IPS-18c (cell line): Measurements from ENCODE around the gene LDHB.
"Not testable (repeated sequence)": the region's sequence is repeated elsewhere in the genome, so short reads cannot be mapped to it uniquely, and the experiment has no call there.

ENCODE experiments used
- H3K4me3 ChIP-seq: 2 replicates; pipeline ENCODE4 v1.7.0; 2013; ENCODE audit warnings: low read depth, mild to moderate bottlenecking, low read length, moderate library complexity; ENCODE audit not compliant: insufficient read depth
- H3K9me3 ChIP-seq: one replicate; pipeline ENCODE4 v1.6.1; 2013; ENCODE audit warnings: mild to moderate bottlenecking, low read length, moderate library complexity; ENCODE audit not compliant: control insufficient read depth, insufficient read depth

LDHB gene

DNA sequence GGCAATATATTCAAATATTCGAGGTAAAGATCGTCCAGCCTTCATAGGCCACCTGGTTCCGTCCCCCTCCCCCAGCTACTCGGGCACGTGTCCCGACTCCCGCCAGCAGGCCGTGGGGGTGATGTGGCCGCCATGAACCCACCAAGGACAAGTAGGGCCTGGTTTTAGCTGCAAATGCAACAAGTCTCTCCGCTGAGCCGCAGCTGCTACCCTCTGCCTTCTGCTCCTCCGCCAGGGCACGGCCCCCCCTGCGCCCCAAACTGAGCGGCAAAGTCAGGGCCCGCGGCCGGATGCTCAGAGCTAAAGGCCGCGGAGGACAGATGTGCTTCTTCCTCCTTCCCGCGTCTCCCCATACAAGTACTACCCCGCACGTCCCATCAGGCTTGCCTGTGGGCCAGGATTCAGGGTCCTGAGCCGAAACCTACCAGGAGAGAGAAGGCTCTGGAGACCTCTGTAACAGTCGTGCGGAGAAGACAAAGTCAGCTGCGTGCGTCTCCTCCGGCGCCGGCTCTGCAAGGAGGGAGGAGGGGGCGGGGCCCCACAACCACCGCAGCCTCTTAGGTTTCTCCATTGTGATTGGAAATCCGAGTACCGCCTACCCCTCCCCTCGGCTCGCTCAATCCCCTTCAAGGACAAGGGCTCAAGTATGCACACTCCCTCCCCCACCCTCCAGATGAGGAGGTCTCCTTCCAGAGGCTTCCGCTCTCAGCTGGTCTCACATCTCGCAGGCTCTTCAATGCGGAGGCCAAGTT lies at the start of gene LDHB:
LDHB (minus strand) TSS at position 517 of the 752 bp plus-strand sequence. CDS start 3,171 bp downstream, outside the sequence.
- H3K9me3 ChIP-seq, result peaks cover 2% of the 10 kb centered on the region
- H3K4me3 ChIP-seq, result peak within 1 kb of the TSS; percentile 99

GRCh38 chr12:21704847-21705246 lies 47.2 kb upstream of the LDHB start:
- no peak overlapping the region for H3K4me3 ChIP-seq
- H3K9me3 ChIP-seq, result no peaks in the 10 kb centered on the region

DNA sequence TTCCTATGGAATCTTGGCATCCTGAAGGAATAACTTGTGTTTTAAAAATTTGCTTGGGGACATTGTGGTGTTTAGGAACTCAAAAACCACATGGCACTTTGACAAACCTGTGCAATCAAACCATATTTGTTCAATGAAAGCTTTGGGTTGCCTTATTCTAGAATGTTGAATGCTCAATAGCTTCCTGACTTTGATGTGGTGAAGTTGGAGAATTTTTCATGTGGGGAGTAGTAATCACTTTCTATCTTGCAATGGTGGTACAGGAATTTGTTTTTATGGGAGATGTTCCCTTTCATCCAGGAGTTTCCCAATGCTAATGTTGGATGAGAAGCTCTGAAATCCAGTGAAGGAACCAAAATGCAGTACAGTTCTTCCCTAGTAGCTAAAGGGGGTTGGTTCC lies 42.2 kb upstream of the LDHB start:
- Histone ChIP-seq H3K9me3 (no peaks in the 10 kb centered on the region), H3K4me3 (no peak overlapping the region)

DNA sequence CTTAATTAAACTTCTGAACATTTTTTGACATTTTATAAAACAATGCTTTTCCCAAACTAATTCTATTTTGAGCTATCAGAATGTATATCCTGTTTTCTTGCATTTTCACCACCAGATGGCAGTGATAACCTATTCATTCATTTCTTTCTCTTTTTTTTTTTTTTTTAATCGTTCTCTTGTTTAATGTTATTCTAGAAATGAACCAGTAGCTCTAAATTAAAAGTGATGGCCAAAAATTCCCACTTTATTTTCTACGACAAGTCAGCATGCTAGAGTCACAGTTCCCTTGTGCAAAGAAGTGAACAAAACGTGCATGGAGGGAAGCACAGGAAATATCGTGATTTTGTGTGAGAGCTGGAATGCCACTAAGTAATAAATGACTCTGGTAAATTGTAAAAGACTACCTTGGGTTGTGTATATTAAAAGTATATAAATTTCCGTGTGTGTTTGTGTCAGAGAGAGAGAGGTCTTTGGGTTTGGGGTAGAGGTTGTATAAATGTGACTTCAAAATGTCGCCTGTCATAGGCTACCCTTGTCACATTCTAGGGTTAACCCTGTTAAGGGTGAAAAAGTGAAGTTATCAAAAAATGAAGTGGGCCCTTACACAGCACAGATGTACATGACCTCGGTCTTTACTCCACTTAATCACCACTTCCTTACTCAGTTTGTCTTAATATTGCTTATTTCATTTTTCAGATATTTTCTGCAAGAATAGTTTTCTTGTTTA lies 40.4 kb upstream of the LDHB start:
- H3K4me3 ChIP-seq, result no peak overlapping the region

DNA sequence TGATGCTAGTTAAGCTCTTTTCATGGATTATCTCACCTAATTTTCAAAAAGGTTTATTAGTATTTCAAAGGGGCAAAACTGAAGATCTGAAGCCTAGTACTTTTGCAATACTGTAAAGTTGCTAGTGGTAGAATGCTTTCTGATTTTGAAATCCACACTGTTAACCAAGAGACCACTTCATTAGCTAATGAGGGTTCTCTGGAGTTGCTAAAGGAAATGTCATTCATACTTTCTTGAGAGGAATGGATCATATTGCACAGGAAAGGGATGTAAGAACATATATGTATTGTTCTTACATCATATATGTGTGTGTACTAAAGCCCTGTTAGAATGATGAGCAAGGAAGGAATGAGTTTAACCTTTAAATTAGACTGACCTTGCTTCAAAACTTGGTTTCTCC lies 39.0 kb upstream of the LDHB start:
- Histone ChIP-seq H3K4me3 (no peak overlapping the region), H3K9me3 (no peaks in the 10 kb centered on the region)

More for the DNA sequence above, 40.4 kb upstream of the LDHB start:
- no peaks in the 10 kb centered on the region for H3K9me3 ChIP-seq

DNA sequence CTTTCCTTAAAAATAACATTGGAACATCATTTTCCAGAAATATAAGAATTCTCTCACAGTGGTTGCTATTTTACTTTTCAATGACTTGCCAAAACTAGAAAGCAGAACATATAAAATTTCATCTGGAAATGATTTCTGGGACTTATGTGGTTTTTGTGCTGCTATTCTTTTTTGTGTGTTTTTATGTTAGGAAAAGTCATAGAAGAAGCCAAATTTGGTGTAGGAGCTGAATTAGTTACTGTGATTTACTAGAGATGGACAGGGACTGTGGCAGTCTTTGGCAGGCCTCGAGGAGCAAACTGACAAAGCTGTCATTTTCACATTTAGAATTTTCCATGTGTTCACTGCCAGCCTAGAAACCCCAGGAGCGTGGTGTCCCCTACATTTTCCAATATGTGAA lies 38.3 kb upstream of the LDHB start:
- H3K4me3 ChIP-seq, result no peak overlapping the region
- H3K9me3 ChIP-seq, result no peaks in the 10 kb centered on the region

DNA sequence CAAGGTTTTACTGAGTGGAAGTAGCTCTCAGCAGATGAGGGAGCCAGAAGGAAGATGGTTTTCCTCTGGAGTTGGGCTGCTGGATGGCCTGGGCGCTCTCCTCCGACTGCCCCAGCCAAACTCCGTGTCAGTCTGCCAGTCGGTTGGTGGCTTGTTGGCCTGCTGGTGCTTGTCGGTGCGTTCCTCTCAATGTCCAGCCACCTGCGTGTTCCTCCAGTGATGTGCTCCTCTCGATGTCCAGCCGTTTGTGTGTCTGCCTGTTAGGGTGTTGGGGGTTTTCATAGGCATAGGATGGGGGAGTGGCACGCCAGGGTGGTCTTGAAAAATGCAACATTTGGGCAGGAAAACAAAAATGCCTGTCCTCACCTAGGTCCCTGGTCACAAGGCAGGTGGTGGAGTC lies 37.0 kb upstream of the LDHB start:
- Histone ChIP-seq H3K9me3 (no peaks in the 10 kb centered on the region), H3K4me3 (no peak overlapping the region)

GRCh38 chr12:21691515-21691914 lies 33.9 kb upstream of the LDHB start:
- Histone ChIP-seq H3K4me3 (no peak overlapping the region), H3K9me3 (no peaks in the 10 kb centered on the region)

GRCh38 chr12:21690704-21691368 lies 33.2 kb upstream of the LDHB start:
- no peaks in the 10 kb centered on the region for H3K9me3 ChIP-seq
- no peak overlapping the region for H3K4me3 ChIP-seq

DNA sequence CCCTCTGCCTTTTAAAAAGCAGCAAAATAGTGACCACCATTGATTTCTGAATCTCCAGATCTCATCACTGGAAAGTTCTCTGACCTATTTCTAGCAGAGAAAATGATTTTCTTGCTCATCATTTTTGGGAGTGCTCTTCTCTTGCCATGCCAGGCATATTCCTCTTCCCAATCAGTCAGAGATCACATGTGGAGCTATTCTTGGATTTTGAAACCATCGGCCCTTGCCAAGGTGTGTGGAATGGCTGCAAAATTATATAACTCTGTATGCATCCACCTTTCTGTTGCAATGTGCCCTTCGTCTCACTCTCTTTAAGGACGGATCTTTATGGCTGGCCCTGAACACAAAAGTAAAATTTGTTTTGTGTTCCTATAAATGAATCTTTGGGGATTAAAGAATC lies 25.5 kb upstream of the LDHB start:
- Histone ChIP-seq H3K9me3 (no peaks in the 10 kb centered on the region), H3K4me3 (no peak overlapping the region)

DNA sequence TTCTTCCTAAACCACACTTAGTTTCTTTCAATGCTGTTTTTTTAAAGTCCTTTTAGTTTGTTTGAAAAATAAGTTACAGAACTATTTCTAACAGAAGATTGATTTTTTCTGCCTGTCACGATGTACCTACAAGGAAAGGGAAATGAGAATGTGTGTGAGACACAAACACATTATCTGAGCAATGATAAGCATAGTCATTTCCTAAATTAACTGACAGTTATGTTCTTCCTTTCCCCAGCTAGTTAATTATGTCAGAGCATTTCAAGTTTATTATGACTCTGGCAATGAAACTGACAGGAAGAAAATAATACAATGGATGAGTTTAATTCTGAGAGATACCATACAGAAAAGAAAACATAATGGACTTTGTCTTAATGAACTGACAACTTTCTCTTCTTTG lies 21.3 kb upstream of the LDHB start:
- no peak overlapping the region for H3K4me3 ChIP-seq
- H3K9me3 ChIP-seq, result no peaks in the 10 kb centered on the region

GRCh38 chr12:21677622-21678277 lies 20.1 kb upstream of the LDHB start:
- no peaks in the 10 kb centered on the region for H3K9me3 ChIP-seq
- no peak overlapping the region for H3K4me3 ChIP-seq

GRCh38 chr12:21677204-21677603 lies 19.6 kb upstream of the LDHB start:
- H3K9me3 ChIP-seq, result no peaks in the 10 kb centered on the region
- H3K4me3 ChIP-seq, result no peak overlapping the region

GRCh38 chr12:21676776-21677175 lies 19.1 kb upstream of the LDHB start:
- no peaks in the 10 kb centered on the region for H3K9me3 ChIP-seq
- H3K4me3 ChIP-seq, result no peak overlapping the region

- Histone ChIP-seq H3K9me3 (no peaks in the 10 kb centered on the region), H3K4me3 (no peak overlapping the region)
Measured at GRCh38 chr12:21675641-21676040, 18.0 kb upstream of the LDHB start.

- no peaks in the 10 kb centered on the region for H3K9me3 ChIP-seq
- no peak overlapping the region for H3K4me3 ChIP-seq
Measured at GRCh38 chr12:21675096-21675495, 17.5 kb upstream of the LDHB start.

GRCh38 chr12:21673830-21674552 lies 16.3 kb upstream of the LDHB start:
- H3K9me3 ChIP-seq, H3K4me3 ChIP-seq: not testable (repeated sequence)
